WTC11 (cell line): ENCODE results near the gene EIF3B. TPM values are rescaled to one million over a fixed set of nuclear protein-coding genes. Genes with fewer than 3 reads are reported as not detected.
"Not testable (repeated sequence)": the region's sequence is repeated elsewhere in the genome, so short reads cannot be mapped to it uniquely, and the experiment has no call there.

ENCODE experiments used
- ATAC-seq: fragments of 200-7000 bp; cut with Tn5 transposase; 2 replicates; pipeline ENCODE4 v1.10.0; 2021; ENCODE audit warnings: mild to moderate bottlenecking, moderate library complexity
- CTCF ChIA-PET: fragments of 300-600 bp; sonication (Branson Sonifier 250); formaldehyde crosslinking; loops from one replicate; lab custom pipeline; 2021; ENCODE audit warnings: antibody characterized with exemption; lab: Charles Lee
- POLR2A ChIA-PET: fragments of 350-600 bp; sonication (Branson Sonifier 250); formaldehyde crosslinking; loops from one replicate; lab custom pipeline; 2021; ENCODE audit warnings: antibody characterized with exemption; lab: Charles Lee
- DNase-seq: peaks from one replicate; pipeline ENCODE4 v3.0.0; 2021; ENCODE audit warnings: low spot score
- H3K27ac Mint-ChIP-seq: 2 replicates; pipeline ENCODE4 v1.8.0; 2021; ENCODE audit warnings: mixed read lengths
- H3K27me3 Mint-ChIP-seq: 2 replicates; pipeline ENCODE4 v1.8.0; 2021; ENCODE audit warnings: low read depth, mild to moderate bottlenecking, moderate library complexity, mixed read lengths
- H3K36me3 Mint-ChIP-seq: 2 replicates; pipeline ENCODE4 v1.8.0; 2021; ENCODE audit warnings: mixed read lengths
- H3K4me1 Mint-ChIP-seq: 2 replicates; pipeline ENCODE4 v1.8.0; 2022; ENCODE audit warnings: mixed read lengths
- H3K4me3 Mint-ChIP-seq: 2 replicates; pipeline ENCODE4 v1.8.0; 2021; ENCODE audit warnings: mild to moderate bottlenecking, moderate library complexity, mixed read lengths
- H3K9me3 Mint-ChIP-seq: 2 replicates; pipeline ENCODE4 v1.8.0; 2021; ENCODE audit warnings: mixed read lengths
- ARID4B ChIP-seq: sonication (generic); formaldehyde crosslinking; IDR thresholded peaks from 2 replicates; pipeline ENCODE4 v1.8.0; 2023; ENCODE audit warnings: missing genetic modification reagents, mild to moderate bottlenecking, borderline replicate concordance
- ATF1 ChIP-seq: sonication (generic); formaldehyde crosslinking; IDR thresholded peaks from 2 replicates; pipeline ENCODE4 v1.8.1; 2023; ENCODE audit warnings: mild to moderate bottlenecking, moderate library complexity, missing genetic modification reagents
- ATF3 ChIP-seq: sonication (generic); formaldehyde crosslinking; conservative IDR thresholded peaks from 2 replicates; pipeline ENCODE4 v1.8.1; 2022; ENCODE audit warnings: mild to moderate bottlenecking, missing genetic modification reagents
- ATF6 ChIP-seq: sonication (generic); formaldehyde crosslinking; IDR thresholded peaks from 2 replicates; pipeline ENCODE4 v1.8.1; 2023; ENCODE audit warnings: mild to moderate bottlenecking, missing genetic modification reagents
- CDX4 ChIP-seq: fragments of 250-450 bp; sonication (Bioruptor Pico); IDR thresholded peaks from 2 replicates; pipeline ENCODE4 v1.9.0; 2021; ENCODE audit warnings: moderate library complexity, mild to moderate bottlenecking, inconsistent platforms, borderline replicate concordance
- FOXK1 ChIP-seq: sonication (generic); formaldehyde crosslinking; IDR thresholded peaks from 2 replicates; pipeline ENCODE4 v1.8.0; 2022; ENCODE audit warnings: mild to moderate bottlenecking, moderate library complexity, missing genetic modification reagents
- HMGXB4 ChIP-seq: sonication (generic); formaldehyde crosslinking; IDR thresholded peaks from 2 replicates; pipeline ENCODE4 v1.8.1; 2023; ENCODE audit warnings: mild to moderate bottlenecking, moderate library complexity, missing genetic modification reagents
- IRF2 ChIP-seq: sonication (generic); formaldehyde crosslinking; IDR thresholded peaks from 2 replicates; pipeline ENCODE4 v1.8.0; 2022; ENCODE audit warnings: low read depth, missing genetic modification reagents, borderline replicate concordance
- JAZF1 ChIP-seq: fragments of 250-450 bp; sonication (Bioruptor Pico); IDR thresholded peaks from 2 replicates; pipeline ENCODE4 v1.9.0; 2021; ENCODE audit warnings: moderate library complexity, mild to moderate bottlenecking, inconsistent platforms
- MXD4 ChIP-seq: fragments of 250-450 bp; sonication (Bioruptor Pico); IDR thresholded peaks from 2 replicates; pipeline ENCODE4 v1.8.0; 2021; ENCODE audit warnings: mild to moderate bottlenecking, moderate library complexity, borderline replicate concordance
- MYBL2 ChIP-seq: sonication (generic); formaldehyde crosslinking; IDR thresholded peaks from 2 replicates; pipeline ENCODE4 v1.8.1; 2023; ENCODE audit warnings: mild to moderate bottlenecking, moderate library complexity, missing genetic modification reagents
- NR1H2 ChIP-seq: sonication (generic); formaldehyde crosslinking; IDR thresholded peaks from 2 replicates; pipeline ENCODE4 v1.9.0; 2021; ENCODE audit warnings: mild to moderate bottlenecking, moderate library complexity, missing genetic modification reagents
- NR2C2 ChIP-seq: sonication (generic); formaldehyde crosslinking; IDR thresholded peaks from 2 replicates; pipeline ENCODE4 v1.8.0; 2022; ENCODE audit warnings: mild to moderate bottlenecking, missing genetic modification reagents
- SP1 ChIP-seq: sonication (generic); formaldehyde crosslinking; conservative IDR thresholded peaks from 2 replicates; pipeline ENCODE4 v1.8.1; 2022; ENCODE audit warnings: missing genetic modification reagents
- ZNF263 ChIP-seq: sonication (generic); formaldehyde crosslinking; IDR thresholded peaks from 2 replicates; pipeline ENCODE4 v1.8.1; 2022; ENCODE audit warnings: low read depth, mild to moderate bottlenecking, moderate library complexity, missing genetic modification reagents
- ZNF671 ChIP-seq: fragments of 250-450 bp; sonication (Bioruptor Pico); IDR thresholded peaks from 2 replicates; pipeline ENCODE4 v1.8.0; 2021; ENCODE audit warnings: mild to moderate bottlenecking
- total RNA-seq: library from RNA; stranded (reverse); gene quantifications from 3 replicates; pipeline ENCODE4 v1.2.3, GENCODE V29; 2021

Gene EIF3B
- total RNA-seq, 1 experiment from 2014 or later = 361 TPM

- TF ChIP-seq ARID4B (CRISPR knock-in tag) = peak; percentile 40; the same call in 1 of the 2 replicates
- TF ChIP-seq ZNF671 (CRISPR knock-in tag) = no peak
- TF ChIP-seq JAZF1 (CRISPR knock-in tag) = no peak
- TF ChIP-seq MXD4 (CRISPR knock-in tag) = no peak
- no peak for TF ChIP-seq NR2C2 (CRISPR knock-in tag)
- peak; percentile 34; the same call in 1 of the 2 replicates for TF ChIP-seq MYBL2 (CRISPR knock-in tag)
- TF ChIP-seq ATF1 = 0 out of 2 replicates have a peak, but pooled peaks have one; percentile 18
- no peak for TF ChIP-seq ATF3 (CRISPR knock-in tag)
- no peak for TF ChIP-seq CDX4 (CRISPR knock-in tag)
- no peak for TF ChIP-seq ATF6 (CRISPR knock-in tag)
- no peak for TF ChIP-seq ZNF263
- peak; percentile 88 for TF ChIP-seq FOXK1 (CRISPR knock-in tag)
- peak; percentile 44 for TF ChIP-seq SP1 (CRISPR knock-in tag)
- TF ChIP-seq IRF2 (CRISPR knock-in tag) = no peak
- no peak for TF ChIP-seq NR1H2 (CRISPR knock-in tag)
- TF ChIP-seq HMGXB4 (CRISPR knock-in tag) = 0 out of 2 replicates have a peak, but pooled peaks have one; percentile 16
Measured at GRCh38 chr7:2354186-2354938, at the start of gene EIF3B (continued).

- ATAC-seq, DNase-seq, H3K27me3 Mint-ChIP-seq, POLR2A ChIA-PET, H3K27ac Mint-ChIP-seq, H3K4me3 Mint-ChIP-seq: not testable (repeated sequence)
- CTCF ChIA-PET = interaction anchor here (0.8 to 1.6 kb wide), 2 partner anchors 43 to 64 kb away, joined by 3 read pairs; partner anchors contain the start of genes MRM2 and NUDT1
- H3K9me3 Mint-ChIP-seq = peaks cover 14% of the 10 kb centered on the region
- peaks cover 34% of the 10 kb centered on the region for H3K36me3 Mint-ChIP-seq
- H3K4me1 Mint-ChIP-seq = peaks cover 26% of the 10 kb centered on the region
Measured at GRCh38 chr7:2305258-2305657, 49.4 kb upstream of the EIF3B start.
